MM.1S (cell line): ENCODE data around the gene STEAP1.
"Not testable (repeated sequence)": the region's sequence is repeated elsewhere in the genome, so short reads cannot be mapped to it uniquely, and the experiment has no call there.

ENCODE experiments used
- EZH2 ChIP-seq: fragments of 300-600 bp; sonication (generic); optimal IDR thresholded peaks from 2 replicates; pipeline ENCODE3; 2017; ENCODE audit warnings: low read depth, mild to moderate bottlenecking, antibody characterized with exemption, low read length, mixed read lengths
- EZH2phosphoT487 ChIP-seq: fragments of 300-600 bp; sonication (generic); IDR thresholded peaks from 2 replicates; pipeline ENCODE4 v1.6.1; 2018; ENCODE audit warnings: antibody characterized with exemption, low read length
- TF ChIP-seq, protein P1 (sequence below): fragments of 300-600 bp; sonication (generic); IDR thresholded peaks from 2 replicates; pipeline ENCODE4 v1.5.1; 2016; ENCODE audit warnings: antibody characterized with exemption, low read length, mixed read lengths

- TF ChIP-seq, protein P1, sequence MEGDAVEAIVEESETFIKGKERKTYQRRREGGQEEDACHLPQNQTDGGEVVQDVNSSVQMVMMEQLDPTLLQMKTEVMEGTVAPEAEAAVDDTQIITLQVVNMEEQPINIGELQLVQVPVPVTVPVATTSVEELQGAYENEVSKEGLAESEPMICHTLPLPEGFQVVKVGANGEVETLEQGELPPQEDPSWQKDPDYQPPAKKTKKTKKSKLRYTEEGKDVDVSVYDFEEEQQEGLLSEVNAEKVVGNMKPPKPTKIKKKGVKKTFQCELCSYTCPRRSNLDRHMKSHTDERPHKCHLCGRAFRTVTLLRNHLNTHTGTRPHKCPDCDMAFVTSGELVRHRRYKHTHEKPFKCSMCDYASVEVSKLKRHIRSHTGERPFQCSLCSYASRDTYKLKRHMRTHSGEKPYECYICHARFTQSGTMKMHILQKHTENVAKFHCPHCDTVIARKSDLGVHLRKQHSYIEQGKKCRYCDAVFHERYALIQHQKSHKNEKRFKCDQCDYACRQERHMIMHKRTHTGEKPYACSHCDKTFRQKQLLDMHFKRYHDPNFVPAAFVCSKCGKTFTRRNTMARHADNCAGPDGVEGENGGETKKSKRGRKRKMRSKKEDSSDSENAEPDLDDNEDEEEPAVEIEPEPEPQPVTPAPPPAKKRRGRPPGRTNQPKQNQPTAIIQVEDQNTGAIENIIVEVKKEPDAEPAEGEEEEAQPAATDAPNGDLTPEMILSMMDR, result not testable (repeated sequence)
- not testable (repeated sequence) for TF ChIP-seq EZH2, EZH2phosphoT487
Measured at GRCh38 chr7:90147079-90147960, 6.9 kb upstream of the STEAP1 start.
